Activated CD8-positive, alpha-beta memory T cell treated with anti-CD3 and anti-CD28 coated beads, Interleukin-2, amount 50 U/mL, for 24 hours (primary cell): ENCODE measurements around the gene ZNF443.
"Not testable (repeated sequence)": the region's sequence is repeated elsewhere in the genome, so short reads cannot be mapped to it uniquely, and the experiment has no call there.

Experiments used
- DNase-seq: peaks from one replicate; pipeline ENCODE4 v3.0.0-alpha.2; 2020; ENCODE audit errors: extremely low read depth

Gene ZNF443

DNA sequence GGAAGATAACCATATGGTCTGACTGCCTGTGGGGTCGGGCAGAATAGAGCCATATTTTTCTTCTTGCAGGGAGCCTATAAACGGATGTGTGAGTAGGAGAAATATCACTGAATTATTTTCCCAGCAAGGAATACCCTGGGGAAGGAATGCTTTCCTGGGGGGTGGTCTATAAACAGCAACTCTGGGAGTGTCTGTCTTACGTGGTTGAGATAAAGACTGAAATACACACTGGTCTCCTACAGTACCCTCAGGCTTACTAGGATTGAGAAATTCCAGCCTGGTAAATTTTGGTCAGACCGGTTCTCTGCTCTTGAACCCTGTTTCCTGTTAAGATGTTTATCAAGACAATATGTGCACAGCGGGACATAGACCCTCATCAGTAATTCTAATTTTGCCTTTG is 23.5 kb downstream of the ZNF443 start:
- not testable (repeated sequence) for DNase-seq

DNA sequence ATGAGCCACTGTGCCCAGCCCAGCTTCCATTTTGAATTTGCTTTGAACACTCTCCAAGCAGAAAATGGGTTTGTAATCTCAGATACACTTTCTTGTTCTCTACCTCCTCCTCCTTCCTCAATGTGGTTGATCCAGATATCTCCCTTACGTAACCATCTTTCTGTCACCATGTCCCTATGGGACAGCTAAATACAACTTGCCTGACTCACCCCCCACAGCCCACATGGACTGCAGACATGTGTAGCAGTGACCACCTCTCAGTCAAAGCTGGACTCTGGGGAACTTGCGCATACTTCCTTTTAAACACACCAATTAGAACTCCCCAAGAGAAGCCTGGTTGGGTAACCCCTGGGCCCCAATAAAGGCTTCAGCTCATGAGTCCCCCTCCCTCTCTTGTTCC is 28.9 kb downstream of the ZNF443 start:
- DNase-seq, result no peak

DNA sequence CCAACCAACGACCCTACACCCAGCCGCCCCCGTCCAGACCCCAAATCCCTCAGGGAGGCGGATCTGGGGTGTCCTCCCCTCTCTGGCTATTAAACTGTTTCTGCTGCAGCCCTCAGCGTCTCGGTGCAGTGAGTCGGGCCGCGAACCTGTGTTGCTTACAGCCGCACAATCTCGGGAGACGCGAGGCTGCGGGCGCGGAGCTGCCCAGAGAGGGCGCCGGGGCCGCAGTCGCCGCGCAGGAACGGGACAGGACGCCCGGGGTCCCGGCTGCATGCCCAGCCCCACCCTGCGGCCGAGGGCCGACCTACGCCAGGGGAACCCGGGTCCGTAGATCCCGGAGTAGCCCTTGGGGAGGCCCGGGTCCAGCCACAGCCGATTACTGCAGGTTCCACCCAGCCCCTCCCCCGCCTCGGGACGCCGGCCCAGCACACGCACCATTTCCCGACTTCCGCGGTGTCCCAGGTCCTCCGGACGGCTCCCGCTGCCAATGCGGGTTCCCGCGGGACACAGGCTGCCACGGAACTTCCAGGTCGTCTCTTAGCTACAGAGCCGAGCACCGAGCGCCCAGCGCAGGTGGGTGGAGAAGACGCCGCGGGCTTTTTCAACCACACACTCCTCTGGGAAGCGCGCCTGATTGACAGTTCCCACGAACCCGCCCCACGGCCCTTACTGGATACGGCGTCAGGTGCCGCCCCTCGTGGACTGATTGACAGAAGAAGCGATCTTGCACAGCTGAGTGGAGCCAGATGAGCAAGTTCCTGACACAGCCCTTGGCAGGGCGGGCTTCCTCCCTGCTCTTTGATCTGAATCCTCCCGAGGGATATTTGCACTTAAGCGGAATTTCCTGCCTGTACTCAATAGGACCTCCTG is 40.0 kb downstream of the ZNF443 start, which contains the start of gene ZNF799:
Gene ZNF799, minus strand, starts transcription at position 639 of the 870 bp plus-strand sequence. Its CDS starts 201 bp downstream, at position 438.
- peak; percentile 69 for DNase-seq

DNA sequence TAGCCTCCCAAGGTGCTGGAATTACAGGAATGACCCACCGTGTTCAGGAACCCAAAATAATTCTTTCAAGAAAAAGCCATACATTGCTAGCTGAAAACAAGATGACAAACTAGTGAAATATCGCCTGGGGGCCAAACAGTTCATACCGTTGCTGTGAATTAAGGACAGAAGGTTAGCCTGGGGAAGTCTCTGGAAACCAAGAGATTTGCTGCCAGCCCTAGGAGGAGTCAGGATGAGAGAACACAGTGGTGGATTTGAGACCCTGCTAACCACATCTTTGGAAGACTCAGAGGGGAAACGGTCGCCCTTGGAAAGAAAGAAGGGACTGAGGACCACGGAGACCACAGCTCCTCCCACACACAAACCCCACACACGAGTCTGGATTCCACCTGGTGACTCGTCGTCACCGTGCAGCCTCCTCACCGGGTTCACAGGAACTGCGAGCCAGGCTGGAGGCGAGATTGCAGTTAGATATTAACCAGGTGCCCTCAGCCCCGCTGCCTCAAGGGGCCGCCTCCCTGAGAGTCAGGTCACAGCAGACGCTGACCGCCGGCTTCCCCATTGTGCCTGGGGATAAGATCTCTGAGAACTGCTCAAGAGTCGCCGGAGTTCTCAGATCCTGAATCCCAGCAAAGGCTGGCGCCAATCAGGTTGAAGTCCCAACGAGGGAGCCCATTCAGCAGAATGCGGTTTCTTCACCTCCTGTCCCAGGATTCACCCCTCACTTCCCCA is 40.8 kb downstream of the ZNF443 start:
- not testable (repeated sequence) for DNase-seq

DNA sequence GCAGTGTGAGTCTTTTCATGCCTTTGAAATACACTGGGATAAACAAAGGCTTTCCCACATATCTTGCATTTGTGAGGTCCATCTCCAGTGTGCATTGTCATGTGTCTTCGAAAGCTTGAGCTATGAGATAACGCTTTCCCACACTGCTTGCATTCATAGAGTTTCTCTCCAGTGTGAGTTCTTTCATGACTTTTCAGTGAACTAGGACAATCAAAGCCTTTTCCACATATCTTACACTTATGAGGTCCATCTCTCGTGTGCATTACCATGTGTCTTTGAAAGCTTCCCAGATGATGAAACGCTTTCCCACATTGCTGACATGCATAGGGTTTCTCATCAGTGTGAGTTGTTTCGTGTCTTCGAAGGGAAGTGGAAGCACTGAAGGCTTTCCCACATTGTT is 49.7 kb downstream of the ZNF443 start:
- DNase-seq, result not testable (repeated sequence)

DNA sequence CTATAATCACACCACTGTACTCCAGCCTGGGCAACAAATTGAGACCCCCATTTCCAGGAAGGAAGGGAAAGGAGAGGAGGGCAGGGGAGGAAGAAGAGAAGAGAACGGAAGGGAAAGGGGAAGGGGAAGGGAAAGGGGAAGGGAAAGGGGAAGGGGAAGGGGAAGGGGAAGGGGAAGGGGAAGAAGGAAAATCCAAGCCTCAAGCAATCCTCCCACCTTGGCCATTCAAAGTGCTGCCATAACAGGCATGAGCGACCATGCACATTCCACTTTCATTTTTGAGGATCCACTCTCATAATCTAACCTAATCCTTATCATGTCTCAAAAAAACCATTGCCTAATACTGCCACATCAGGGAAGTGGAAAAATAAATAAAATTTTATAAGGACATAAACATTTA is 54.5 kb downstream of the ZNF443 start:
- not testable (repeated sequence) for DNase-seq

DNA sequence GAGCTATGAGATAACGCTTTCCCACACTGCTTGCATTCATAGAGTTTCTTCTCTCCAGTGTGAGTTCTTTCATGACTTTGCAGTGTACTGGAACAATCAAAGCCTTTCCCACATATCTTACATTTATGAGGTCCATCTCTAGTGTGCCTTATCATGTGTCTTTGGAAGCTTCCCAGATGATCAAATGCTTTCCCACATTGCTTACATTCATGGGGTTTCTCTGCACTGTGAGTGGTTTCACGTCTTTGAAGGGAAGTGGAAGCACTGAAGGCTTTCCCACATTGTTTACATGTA is 60.4 kb downstream of the ZNF443 start:
- no peak for DNase-seq

DNA sequence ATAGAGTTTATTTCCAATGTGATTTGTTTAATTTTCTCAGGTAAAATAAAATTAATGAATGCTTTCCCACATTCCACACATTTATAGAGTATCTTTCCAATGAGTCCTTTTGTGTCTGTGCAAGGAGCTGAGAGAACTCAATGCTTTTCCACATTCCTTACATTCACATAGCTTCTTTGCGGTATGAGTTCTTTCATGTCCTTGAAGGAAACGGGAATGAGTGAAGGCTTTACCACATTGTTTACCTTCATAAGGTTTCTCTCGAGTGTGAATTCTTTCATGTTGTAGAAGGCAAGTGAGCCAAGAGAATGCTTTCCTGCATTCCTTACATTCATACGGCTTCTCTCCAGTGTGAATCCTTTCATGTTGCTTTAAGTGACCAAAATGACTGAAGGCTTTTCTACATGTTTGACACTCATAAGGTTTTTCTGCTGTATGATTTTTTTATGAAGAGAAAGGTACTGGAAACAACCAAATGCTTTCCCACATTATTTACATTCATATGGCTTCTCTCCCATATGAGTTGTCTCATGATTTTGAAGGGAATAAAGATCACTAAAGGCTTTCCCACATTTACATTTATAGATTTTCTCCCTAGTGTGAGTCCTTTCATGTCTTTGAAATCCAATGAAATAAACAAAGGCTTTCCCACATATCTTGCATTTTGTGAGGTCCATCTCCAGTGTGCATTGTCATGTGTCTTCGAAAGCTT is 60.9 kb downstream of the ZNF443 start:
- DNase-seq, result no peak
